Amygdala (tissue), 56 donors: ENCODE measurements around the gene GPATCH2L.

Experiments
- DNase-seq, 56 donors: peaks; one replicate each; lab custom pipeline; 2025; lab: John Stamatoyannopoulos, UW

Gene GPATCH2L

GRCh38 chr14:76195003-76195402 is 43.3 kb downstream of the GPATCH2L start:
- DNase-seq, result no peak

GRCh38 chr14:76196980-76197695 is 45.4 kb downstream of the GPATCH2L start:
- DNase-seq, result no peak

GRCh38 chr14:76201162-76201561 is 49.4 kb downstream of the GPATCH2L start:
- DNase-seq, result no peak

- DNase-seq, result peak in 1 of 56 donors; percentile 2
Observed at GRCh38 chr14:76203086-76204001, 51.6 kb downstream of the GPATCH2L start.

GRCh38 chr14:76204461-76205230 is 52.9 kb downstream of the GPATCH2L start:
- no peak for DNase-seq

- no peak for DNase-seq
Observed at GRCh38 chr14:76205708-76206107, 54.0 kb downstream of the GPATCH2L start.

- no peak for DNase-seq
Observed at GRCh38 chr14:76208340-76208739, 56.6 kb downstream of the GPATCH2L start.

GRCh38 chr14:76212242-76212641 is 60.5 kb downstream of the GPATCH2L start:
- no peak for DNase-seq

GRCh38 chr14:76217179-76217578 is 65.5 kb downstream of the GPATCH2L start:
- no peak for DNase-seq

GRCh38 chr14:76218662-76219061 is 66.9 kb downstream of the GPATCH2L start:
- DNase-seq, result no peak

- no peak for DNase-seq
Observed at GRCh38 chr14:76219873-76220272, 68.2 kb downstream of the GPATCH2L start.

GRCh38 chr14:76227450-76228050 is 75.8 kb downstream of the GPATCH2L start:
- no peak for DNase-seq

GRCh38 chr14:76228138-76228537 is 76.4 kb downstream of the GPATCH2L start:
- no peak for DNase-seq

- DNase-seq, result no peak
Observed at GRCh38 chr14:76232800-76233199, 81.1 kb downstream of the GPATCH2L start.

- DNase-seq, result no peak
Observed at GRCh38 chr14:76235628-76236027, 83.9 kb downstream of the GPATCH2L start.

GRCh38 chr14:76236172-76237130 is 84.7 kb downstream of the GPATCH2L start:
- no peak for DNase-seq

- no peak for DNase-seq
Observed at GRCh38 chr14:76237349-76237990, 85.7 kb downstream of the GPATCH2L start.

GRCh38 chr14:76245097-76245496 is 93.4 kb downstream of the GPATCH2L start:
- DNase-seq, result no peak

GRCh38 chr14:76250302-76250701 is 98.6 kb downstream of the GPATCH2L start:
- no peak for DNase-seq
